SK-N-SH (cell line): ENCODE data around the gene SPAAR.

ENCODE experiments used
- IRF3 ChIP-seq: fragments of 150-350 bp; IDR thresholded peaks from 2 replicates; pipeline ENCODE4 v1.6.1; 2016; ENCODE audit warnings: mild to moderate bottlenecking, low read depth, low read length
- POLR2AphosphoS5 ChIP-seq: IDR thresholded peaks from 2 replicates; pipeline ENCODE4 v1.6.1; 2012; ENCODE audit warnings: low read depth, low read length
- SMC3 ChIP-seq: IDR thresholded peaks from 2 replicates; pipeline ENCODE4 v1.6.1; 2012; ENCODE audit warnings: low read depth, low read length, improper control_type of control experiment
- TAF1 ChIP-seq: IDR thresholded peaks from 2 replicates; pipeline ENCODE4 v1.6.1; 2012; ENCODE audit warnings: low read depth, mild to moderate bottlenecking, low read length, moderate library complexity, borderline replicate concordance
- YY1 ChIP-seq: IDR thresholded peaks from 2 replicates; pipeline ENCODE4 v1.4.0; 2012; ENCODE audit warnings: low read depth, mild to moderate bottlenecking
- TF ChIP-seq, protein P1 (sequence below): fragments of 200-600 bp; sonication (generic); IDR thresholded peaks from 2 replicates; pipeline ENCODE4 v1.6.1; 2017; ENCODE audit warnings: antibody characterized with exemption, mild to moderate bottlenecking, moderate library complexity
- TF ChIP-seq, protein P2 (sequence below): IDR thresholded peaks from 2 replicates; pipeline ENCODE4 v1.6.1; 2012; ENCODE audit warnings: mild to moderate bottlenecking, low read depth, low read length, moderate library complexity

DNA sequence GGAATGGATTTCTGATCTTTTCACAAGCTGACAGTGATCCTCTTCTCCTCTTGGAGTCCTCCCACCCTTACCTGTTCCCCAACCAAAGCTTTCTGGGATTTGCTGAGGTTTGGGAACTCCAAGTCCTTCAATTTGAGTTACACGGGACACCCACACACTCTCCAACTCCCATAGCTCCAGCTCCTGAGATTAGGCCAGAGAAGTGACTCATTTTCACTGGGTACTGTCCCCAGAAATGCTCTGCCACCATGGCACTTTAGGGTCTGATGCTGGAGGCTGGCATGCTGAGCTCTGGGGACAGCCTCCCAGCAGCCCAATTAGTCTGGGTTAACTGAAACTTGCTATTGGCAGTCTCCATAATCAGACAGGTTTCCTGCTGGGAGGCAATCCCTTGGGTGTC, 17.2 kb upstream of the SPAAR start:
- TF ChIP-seq POLR2AphosphoS5 (no peak), SMC3 (no peak), TAF1 (no peak), IRF3 (no peak), YY1 (no peak)
- TF ChIP-seq, protein P1, sequence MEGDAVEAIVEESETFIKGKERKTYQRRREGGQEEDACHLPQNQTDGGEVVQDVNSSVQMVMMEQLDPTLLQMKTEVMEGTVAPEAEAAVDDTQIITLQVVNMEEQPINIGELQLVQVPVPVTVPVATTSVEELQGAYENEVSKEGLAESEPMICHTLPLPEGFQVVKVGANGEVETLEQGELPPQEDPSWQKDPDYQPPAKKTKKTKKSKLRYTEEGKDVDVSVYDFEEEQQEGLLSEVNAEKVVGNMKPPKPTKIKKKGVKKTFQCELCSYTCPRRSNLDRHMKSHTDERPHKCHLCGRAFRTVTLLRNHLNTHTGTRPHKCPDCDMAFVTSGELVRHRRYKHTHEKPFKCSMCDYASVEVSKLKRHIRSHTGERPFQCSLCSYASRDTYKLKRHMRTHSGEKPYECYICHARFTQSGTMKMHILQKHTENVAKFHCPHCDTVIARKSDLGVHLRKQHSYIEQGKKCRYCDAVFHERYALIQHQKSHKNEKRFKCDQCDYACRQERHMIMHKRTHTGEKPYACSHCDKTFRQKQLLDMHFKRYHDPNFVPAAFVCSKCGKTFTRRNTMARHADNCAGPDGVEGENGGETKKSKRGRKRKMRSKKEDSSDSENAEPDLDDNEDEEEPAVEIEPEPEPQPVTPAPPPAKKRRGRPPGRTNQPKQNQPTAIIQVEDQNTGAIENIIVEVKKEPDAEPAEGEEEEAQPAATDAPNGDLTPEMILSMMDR = no peak
- TF ChIP-seq, protein P2, sequence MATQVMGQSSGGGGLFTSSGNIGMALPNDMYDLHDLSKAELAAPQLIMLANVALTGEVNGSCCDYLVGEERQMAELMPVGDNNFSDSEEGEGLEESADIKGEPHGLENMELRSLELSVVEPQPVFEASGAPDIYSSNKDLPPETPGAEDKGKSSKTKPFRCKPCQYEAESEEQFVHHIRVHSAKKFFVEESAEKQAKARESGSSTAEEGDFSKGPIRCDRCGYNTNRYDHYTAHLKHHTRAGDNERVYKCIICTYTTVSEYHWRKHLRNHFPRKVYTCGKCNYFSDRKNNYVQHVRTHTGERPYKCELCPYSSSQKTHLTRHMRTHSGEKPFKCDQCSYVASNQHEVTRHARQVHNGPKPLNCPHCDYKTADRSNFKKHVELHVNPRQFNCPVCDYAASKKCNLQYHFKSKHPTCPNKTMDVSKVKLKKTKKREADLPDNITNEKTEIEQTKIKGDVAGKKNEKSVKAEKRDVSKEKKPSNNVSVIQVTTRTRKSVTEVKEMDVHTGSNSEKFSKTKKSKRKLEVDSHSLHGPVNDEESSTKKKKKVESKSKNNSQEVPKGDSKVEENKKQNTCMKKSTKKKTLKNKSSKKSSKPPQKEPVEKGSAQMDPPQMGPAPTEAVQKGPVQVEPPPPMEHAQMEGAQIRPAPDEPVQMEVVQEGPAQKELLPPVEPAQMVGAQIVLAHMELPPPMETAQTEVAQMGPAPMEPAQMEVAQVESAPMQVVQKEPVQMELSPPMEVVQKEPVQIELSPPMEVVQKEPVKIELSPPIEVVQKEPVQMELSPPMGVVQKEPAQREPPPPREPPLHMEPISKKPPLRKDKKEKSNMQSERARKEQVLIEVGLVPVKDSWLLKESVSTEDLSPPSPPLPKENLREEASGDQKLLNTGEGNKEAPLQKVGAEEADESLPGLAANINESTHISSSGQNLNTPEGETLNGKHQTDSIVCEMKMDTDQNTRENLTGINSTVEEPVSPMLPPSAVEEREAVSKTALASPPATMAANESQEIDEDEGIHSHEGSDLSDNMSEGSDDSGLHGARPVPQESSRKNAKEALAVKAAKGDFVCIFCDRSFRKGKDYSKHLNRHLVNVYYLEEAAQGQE = no peak
